AG08396 (cell line): Measurements from ENCODE around the gene KCNK10.
"Not testable (repeated sequence)": the region's sequence is repeated elsewhere in the genome, so short reads cannot be mapped to it uniquely, and the experiment has no call there.

ENCODE experiments used
- DNase-seq: peaks from one replicate; pipeline ENCODE4 v3.0.0; 2012; ENCODE audit warnings: low spot score, mixed read lengths

The KCNK10 gene

DNA sequence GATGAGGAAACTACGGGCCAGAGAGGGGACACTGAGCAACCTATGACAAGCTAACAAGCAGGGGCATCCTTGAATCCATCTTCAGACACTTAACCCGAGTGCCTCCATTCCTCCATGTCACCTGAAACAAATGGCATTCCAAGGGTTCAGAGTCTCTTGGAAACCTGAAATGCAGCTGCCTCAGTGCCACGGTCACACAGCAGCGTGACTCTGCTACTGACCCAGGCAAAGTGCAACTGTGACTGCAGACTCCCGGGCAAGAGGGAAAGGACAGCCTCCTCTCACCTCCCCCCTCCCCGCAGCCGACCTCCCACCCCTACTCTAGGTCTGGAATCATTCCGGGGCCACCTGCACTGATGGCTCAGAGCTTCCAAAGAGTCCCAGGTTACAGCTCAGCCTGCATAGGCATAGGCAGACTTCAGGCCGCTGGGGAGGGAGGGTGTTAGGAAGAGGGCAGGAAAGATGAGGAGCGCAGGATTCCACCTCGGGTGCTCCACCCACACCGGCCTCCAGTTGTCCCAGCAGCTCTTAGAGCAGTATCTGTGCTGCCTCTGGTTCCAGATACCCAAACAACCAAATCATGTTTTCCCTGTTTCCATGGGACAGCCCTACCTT is 53.2 kb downstream of the KCNK10 start:
- DNase-seq, result no peak

DNA sequence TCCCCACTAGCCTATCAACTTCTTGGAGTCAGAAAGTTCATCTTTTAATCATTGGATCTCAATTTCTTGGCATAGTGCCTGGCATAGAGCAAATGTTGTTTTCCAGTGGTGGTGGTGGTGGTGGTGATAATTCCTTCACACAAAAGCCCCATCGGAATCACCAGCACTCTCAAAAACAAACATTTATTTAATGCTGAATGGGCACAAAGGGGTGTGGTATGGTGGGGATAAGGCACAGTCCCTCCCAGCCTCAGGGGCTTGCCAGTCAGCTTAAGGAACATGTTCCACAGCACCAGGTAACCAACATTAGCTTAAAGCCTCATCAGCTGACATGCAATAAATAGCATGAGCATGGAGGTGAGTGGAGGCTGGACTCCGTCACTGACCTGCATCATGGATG is 56.6 kb downstream of the KCNK10 start:
- DNase-seq, result no peak

DNA sequence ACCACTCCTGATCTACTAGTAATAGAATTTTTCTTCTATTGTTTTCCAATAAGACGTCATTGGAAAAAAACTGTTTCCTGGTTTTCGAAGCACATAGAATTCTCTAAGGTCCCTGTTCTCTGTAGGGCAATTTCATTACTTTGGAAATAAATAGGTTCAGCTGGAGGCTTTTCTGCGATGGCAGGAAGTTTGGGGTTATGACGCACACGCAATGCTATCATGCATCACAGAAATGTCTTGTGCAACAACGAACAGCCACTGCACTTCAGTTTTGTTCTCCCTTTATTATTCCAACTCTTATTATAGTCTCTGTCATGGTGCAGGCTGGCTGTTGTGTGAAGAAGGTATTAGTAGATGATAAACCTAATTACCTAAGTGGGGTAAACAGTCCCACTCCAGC is 59.0 kb downstream of the KCNK10 start:
- DNase-seq, result no peak

DNA sequence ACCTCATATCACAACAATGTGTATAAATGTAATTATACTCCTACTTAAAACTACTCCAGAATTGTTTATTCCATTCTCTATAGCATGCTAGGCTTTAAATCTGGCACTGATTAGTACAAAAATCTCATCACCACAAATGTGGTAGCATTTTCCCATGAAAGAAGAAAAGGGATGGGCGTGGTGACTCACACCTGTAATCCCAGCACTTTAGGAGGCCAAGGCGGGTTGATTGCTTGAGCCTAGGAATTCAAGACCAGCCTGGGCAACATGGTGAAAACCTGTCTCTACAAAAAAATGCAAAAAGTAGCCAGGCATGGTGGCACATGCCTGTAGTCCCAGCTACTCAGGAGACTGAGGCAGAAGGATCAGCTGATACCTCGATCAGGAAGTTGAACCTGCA is 61.8 kb downstream of the KCNK10 start:
- DNase-seq, result not testable (repeated sequence)

DNA sequence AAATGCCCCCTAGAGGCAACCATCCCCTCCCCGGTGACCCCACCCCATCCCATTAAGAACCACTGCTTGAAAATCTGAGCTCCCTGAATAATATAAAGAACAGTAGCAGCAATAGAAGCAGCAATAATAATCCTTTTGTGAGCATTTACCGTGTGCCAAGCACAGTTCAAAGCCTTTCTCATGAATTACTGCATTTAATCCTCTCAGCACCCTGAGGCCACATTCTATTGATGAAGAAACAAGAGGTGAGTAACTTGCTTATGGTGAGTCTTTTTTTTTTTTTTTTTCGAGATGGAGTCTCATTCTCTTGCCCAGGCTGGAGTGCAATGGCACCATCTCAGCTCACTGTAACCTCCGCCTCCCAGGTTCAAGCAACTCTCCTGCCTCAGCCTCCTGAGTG is 65.0 kb downstream of the KCNK10 start:
- no peak for DNase-seq

DNA sequence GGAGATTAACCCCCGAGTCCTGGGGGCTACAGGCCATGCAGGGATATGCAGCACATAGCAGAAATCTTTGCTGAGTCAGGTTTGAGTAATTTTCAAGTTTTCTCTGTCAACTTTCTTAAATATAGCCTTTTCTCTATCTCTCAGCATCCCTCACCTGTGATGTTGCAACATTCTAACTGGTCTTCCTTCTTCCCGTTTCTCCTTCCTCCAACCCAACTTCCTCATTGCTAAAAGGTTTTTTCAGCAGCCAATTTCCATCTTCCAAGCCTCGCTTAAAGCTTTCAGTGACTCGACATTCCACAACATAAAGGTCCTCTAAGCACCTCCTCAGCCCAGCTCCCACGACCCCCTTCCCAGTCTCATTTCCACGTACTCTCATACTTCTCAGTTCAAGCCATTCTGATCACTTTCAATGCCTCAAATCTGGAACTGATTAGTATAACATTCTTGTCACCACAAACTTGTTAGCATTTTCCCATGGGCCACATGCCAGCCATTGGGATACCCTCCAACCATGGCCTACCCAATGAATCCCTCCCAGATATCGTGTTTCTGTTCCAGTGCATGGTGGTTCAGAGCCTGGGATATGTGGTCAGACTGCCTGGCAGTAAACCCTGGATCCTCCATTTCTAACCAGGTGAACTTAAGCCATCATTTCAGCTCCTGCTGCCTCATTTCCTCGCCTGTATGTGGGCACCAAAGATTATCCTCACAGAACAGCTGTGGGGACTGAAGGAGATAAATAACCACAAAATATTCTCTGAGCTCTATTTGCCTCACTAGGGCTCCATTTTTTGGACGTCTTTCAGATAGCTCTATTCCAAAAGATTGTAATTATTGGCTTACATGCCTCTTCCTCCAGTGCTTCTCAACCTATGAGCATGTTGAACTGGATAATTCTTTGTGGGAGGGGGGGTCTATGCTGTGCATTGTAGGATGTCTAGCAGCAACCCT is 65.8 kb downstream of the KCNK10 start:
- no peak for DNase-seq

DNA sequence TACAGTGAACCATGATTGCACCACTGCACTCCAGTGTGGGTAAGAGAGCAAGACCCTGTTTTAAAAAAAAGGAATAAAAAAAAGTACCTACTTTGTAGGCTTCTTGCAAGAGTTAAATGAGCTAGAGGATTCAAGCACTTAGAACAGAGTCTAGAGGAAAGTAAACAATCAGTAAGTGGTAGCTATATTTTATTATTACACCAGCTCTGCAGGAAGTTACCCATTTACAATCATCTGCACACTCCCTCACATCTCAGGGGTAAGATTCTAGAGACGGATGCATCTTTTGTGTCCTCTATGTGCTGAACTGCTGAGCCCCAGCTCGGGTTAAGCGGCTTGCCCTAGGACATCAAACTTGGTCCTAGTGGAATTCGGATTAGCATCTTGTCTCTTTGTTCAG is 67.3 kb downstream of the KCNK10 start:
- no peak for DNase-seq

DNA sequence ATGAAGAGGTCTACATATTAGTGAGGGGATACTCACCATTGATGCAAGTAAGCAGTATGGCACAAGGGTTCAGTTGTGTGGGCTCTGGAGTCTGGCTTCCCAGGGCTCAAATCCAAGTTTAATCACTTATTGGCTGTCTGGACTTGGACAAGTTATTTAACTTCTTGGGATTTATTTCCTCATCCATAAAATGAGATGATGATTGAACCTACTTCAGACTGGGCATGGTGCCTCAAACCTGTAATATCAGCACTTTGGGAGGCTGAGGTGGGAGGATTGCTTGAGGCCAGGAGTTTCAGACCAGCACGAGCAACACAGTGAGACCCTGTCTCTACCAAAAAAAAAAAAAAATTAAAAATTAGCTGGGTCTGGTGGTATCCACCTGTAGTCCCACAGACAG is 67.9 kb downstream of the KCNK10 start:
- DNase-seq, result no peak

DNA sequence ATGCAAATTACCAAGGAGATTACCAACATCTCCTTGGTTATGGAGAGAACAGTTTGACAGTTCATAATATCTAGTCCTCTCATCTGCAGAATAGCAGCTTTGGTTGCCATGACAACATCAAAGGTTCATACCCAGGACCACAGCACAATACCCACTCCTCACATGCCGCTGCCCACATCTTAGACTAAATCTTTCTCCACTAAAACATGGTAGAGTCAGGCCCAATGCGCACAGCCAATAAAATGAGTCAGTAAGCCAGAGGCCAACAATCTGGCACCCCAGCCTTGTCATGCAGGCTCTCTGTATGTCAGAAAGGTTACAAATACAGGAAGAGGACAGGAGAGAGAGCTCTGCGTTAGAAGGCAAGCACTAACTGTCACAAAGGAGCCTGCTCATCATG is 70.6 kb downstream of the KCNK10 start:
- DNase-seq, result no peak

DNA sequence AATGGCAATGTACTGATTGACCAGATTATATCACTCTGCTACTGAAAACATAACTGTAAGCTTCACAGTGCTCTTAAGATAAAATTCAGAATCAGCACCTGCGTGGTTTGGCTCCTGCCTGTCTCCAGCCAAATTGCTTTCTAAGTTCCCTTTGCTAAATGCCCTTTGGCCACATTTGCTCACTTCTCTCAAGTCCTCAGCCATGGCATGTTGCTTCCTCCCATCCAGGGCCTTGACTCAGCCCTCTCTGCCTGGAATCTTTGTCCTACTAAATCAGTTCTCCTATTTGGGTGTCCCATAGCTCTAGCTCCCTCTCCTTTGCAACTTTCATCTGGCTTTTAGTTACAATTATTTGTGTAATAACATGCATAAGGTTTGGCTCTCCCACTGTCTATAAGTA is 71.4 kb downstream of the KCNK10 start:
- DNase-seq, result no peak

DNA sequence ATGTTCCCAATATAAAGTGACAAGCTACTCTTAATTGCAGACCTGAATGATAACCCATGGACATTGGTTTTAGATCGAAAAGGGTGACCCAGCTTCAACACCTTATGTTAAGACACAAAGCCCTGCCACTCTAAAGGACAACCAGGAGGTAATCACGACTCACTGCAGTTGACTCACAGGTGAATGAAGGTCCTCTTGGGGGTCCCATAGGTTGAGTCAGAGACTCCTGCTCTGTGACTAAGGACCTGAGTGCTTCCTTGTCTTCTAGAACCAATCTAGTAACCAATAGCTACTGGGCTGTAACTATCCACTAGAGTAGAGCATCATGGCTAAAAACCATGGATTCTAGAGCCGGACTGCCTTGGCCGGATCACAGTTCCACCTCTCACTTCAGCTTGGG is 73.8 kb downstream of the KCNK10 start:
- DNase-seq, result no peak

DNA sequence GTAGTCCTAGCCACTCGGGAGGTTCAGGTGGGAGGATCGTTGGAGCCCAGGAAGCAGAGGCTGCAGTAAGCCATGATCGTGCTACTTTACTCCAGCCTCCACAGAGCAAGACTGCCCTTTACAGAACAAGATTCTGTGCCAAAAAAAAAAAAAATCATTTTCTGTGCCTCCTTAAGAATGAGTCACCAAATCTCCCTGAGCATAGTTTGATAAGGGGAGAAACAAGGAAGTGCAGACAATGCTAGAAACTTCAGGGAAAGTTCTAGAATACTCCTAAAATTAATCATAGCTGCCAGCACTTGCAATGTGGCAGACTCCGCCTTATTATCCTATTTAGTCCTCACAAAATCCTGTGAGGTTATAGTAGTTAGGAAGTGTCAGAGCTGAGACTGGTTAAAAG is 74.5 kb downstream of the KCNK10 start:
- no peak for DNase-seq

DNA sequence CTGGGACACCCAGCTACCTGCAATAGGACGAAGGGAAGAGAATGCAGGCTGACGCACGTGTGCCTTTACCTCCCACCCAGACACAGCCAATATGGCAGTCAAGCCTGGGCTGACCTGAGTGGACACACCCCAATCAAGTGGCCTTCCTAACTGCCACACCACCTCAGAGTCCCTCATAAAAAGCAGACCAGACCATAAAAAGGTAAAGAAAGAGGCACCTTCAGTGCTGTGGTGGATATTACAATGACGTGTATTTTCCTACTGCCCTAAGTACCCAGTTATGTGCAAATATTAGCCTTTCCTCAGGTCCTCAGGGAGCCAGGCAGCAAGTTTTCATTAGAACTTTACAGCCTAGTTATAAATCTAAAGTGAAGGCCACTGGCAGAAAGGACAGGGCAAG is 75.8 kb downstream of the KCNK10 start:
- no peak for DNase-seq

DNA sequence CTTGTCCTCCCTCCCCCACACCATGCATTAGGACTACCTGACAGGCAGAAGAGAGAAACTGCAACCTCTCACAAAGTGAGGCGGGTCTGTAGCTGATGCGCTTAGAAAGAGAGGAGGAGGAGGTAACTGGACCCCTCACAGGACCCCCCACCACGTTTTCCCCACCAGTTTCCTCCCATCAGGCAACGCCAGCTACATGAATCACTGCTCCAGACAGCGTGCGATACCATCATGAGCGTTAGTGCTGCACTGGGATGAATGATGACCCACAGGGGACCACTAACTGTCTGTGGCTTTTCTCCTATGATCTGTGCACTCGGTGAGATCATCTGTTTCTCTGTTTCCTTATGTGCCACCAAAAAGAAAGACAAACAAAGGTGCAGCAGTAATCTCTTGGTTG is 77.7 kb downstream of the KCNK10 start:
- DNase-seq, result no peak

DNA sequence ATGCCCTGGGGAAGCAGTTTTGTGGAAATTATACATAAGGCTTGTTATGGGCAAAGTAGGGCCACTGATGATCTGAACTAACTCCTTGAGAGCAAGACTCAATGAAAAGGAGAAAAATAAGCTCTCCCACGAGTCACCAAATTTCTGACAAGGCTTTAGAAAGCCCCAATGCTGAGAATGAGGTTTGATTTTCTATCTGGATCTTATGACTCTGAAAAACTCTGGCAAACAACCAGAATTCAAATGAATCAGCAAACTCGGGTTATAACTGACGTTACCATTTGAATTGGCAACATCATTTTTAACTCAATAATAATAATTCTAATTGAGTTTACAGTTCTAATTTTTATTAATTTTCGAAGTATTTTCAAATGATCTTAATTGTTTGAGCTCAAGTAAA is 79.1 kb downstream of the KCNK10 start:
- no peak for DNase-seq

DNA sequence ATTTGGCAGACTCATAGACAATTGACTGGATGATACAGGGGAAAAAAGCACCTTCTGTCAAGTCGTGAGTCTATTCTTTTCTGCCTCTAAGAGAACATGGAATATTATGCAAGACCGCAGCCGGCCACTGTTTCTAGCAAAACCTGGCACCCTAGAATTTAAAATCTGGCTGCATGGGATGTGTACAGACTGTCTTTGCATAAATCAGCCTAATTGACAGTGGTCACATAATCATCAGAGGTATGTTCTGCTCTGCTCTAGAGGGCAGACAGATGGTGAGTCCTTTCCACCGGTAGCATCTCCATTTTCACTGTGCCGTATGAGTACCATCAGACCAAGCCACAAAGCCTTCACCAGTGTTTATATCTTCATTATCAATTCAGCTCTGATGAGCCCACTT is 80.6 kb downstream of the KCNK10 start:
- no peak for DNase-seq

DNA sequence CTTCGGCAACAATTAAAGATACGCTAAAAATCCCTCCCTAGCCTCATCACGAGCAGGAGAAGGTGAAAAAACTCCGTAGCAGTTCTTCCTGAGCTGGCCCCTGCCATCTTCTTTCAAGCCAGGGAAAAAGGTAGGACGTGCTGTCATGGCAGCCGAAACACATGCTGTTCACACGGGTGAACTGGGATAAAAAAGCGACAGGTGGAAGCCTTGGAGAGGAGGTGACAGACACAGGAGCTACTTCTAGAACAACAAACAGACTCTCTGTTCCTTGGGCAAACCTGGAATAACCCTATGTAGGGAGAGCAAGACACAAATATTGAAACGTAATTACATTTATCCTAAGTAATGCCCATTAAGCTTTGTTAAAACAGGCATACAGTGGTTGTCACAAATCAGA is 81.3 kb downstream of the KCNK10 start:
- no peak for DNase-seq

DNA sequence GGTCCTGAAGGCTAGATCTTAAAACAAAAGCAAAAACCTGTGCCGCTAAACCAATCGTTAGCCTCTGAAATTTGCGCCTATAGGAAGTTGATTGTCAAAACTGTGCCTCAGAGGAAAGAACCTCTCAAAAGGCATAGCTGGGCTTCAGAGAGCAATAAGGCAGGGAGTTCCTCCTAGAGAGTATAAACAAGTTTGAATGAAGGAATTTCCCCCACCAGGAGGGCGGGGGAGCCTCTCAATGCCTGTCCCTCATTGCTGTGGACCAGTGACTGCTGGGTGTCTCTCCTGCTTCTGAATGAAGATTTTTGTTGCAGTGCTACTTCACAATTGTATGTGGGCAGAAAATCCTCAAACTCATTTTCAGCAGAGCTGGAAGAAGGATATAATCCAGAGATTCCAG is 88.6 kb downstream of the KCNK10 start:
- no peak for DNase-seq

DNA sequence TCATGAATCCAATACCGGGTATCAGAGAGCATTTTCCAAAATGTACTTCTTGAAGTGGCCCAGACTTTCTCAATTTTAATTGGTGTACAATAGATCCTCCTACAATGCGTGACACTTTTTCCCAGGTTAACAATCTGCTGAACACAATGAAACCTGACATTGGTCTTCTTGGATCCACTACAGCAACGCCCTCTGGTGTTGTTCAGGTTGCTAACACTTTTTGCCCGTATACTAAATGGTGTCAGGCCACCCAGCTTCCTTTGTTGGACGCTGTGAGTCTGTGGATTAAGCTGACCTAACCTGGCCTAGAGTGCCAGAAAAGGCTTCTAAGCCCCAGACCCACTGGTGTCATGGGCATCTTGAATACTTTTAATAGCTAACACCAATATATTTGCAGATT is 89.2 kb downstream of the KCNK10 start:
- DNase-seq, result no peak

DNA sequence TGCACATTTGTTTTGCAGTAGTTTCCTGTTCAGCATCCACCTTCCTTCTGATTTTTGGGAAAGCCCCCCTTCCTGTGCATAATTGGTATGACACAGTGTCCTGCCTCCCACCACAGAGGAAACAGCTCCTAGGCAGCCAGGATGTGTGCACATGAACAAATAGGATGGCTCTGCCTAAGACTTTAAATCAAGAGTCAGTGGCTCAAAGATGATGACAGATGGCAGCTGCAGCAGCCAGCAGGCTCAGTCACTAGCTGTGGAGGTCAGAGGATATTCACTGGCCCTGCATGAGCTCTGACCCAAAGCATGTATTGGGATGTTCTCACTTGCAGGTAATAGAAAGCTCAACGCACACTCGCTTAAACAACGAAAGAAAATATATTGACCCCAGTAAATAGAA is 90.3 kb downstream of the KCNK10 start:
- no peak for DNase-seq

DNA sequence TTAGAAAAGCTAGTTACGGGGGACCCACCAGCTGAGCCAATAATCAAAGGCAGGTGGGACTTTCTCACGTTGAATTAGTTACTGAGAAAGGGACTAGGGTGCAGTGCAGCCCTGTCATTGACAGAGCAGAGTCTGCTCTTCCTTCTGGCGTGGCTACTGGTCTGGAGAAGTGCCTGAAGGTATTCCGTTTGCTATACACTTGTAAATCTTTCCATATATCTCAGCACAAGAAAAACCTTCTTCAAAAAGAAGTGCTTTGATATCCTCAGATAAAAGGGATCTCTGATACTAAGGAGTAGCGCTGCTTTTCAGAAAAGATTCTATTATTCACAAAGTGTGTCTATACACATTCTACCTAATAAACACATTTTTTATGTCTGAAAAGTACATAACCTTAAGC is 91.5 kb downstream of the KCNK10 start:
- DNase-seq, result no peak

DNA sequence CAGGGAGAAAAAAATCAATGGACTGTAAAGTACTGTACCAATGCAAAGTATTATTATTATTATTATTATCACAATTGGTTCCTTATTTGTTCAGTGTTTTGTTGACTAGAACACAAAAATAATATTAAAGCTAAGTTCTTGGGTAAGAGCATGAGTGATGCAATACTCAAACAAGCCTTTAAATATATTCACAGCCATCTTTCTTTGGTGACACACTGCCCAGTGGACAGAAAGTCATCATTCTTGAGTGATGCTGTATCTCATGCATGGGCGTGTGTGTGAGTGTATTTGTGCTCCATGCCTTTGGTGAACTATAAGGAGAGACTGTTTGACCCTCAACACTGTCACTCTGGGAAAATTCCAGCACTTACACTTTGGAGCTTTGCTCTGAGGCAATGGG is 93.6 kb downstream of the KCNK10 start:
- no peak for DNase-seq

DNA sequence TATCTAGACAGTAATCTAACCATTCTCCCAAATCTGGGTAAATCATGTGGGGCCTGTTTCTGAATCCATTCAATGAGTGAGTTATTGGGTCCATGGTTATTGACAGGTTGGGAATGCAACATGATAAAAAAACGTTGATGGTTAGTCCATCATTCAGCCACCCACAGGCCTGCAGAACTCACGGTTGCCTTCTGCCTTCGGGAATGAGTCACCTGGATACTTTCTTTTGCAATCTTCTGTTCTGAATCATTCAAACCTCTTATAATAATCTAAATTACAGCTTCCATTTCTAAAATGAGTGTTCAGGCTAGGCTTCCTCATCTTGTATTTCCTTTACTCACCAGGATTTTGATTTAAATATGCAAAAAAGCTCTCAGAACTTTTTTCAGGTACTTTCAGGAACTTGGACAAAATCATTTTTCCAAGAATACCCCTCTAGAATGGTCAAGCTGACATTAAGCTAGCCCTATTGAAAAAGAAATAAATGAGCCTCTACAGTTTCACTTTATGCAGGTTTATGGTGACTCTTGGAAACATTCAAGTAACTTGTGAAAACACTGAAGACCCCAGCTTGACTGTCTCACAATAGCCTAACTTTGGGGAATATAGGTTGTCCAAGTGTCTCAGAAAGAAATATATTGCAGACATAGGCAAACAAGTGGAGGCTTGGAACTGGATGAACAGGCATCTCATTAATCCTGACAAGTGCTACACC is 94.4 kb downstream of the KCNK10 start:
- DNase-seq, result no peak
